Subcutaneous adipose tissue (tissue), 4 donors: ENCODE results near the gene DDX39A. TPM values are rescaled to one million over a fixed set of nuclear protein-coding genes. Genes with fewer than 3 reads are reported as not detected.

Source experiments
- total RNA-seq, 4 donors: library from RNA; depleted of rRNA; stranded (reverse); fragments of >200 nt; gene quantifications; one replicate each; pipeline ENCODE4 v1.1.0, GENCODE V29; 2016
- TF ChIP-seq, protein P1 (sequence below): fragments of 450-650 bp; IDR thresholded peaks from one replicate; pipeline ENCODE4 v1.5.1; 2016; ENCODE audit warnings: low read depth, mild to moderate bottlenecking, control low read depth, antibody characterized with exemption, moderate library complexity

The DDX39A gene
- total RNA-seq, 4 donors from 2014 or later, result 45.8 to 67.1 (median 56.7) TPM

GRCh38 chr19:14414926-14415690 is 4.0 kb downstream of the DDX39A start:
- TF ChIP-seq, protein P1, sequence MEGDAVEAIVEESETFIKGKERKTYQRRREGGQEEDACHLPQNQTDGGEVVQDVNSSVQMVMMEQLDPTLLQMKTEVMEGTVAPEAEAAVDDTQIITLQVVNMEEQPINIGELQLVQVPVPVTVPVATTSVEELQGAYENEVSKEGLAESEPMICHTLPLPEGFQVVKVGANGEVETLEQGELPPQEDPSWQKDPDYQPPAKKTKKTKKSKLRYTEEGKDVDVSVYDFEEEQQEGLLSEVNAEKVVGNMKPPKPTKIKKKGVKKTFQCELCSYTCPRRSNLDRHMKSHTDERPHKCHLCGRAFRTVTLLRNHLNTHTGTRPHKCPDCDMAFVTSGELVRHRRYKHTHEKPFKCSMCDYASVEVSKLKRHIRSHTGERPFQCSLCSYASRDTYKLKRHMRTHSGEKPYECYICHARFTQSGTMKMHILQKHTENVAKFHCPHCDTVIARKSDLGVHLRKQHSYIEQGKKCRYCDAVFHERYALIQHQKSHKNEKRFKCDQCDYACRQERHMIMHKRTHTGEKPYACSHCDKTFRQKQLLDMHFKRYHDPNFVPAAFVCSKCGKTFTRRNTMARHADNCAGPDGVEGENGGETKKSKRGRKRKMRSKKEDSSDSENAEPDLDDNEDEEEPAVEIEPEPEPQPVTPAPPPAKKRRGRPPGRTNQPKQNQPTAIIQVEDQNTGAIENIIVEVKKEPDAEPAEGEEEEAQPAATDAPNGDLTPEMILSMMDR, result no peak

GRCh38 chr19:14413693-14414181 is 5.4 kb downstream of the DDX39A start:
- TF ChIP-seq, protein P1, result no peak

DNA sequence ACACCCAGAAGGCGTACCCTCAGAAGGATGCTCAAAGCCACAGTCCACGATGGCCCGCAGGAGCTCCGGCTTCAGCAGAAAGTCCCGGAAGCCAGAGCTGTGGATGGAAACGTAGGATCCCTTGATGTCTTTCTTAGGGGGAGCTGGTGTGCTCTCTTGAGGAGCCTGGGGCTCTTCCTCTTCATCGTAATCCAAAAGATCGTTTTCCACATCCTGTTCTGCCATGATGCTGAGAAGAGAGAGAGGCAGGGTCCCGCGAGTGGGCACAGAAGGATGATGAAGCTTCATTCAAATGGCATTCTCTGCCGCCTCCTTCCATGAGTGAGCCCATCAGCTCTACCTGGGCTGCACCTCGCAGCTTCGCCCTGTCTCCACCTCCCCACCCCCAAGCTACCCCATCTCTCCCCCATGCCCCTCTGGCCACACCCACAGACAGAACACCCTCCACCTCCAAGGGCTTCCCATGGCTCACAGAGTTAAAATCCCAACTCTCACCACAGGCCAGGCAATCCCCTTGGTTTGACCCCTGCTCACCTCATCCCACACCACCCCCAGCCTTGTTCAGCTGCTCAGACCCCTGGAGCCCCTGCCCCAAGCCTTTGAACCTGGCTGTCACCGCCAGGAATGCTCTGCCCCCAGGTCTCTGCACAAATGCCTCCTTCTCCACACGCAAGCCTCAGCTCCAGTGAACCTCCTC is 6.0 kb downstream of the DDX39A start:
- TF ChIP-seq, protein P1, result no peak

- TF ChIP-seq, protein P1, result no peak
These were observed 6.7 kb downstream of the DDX39A start for GRCh38 chr19:14412324-14412995.

DNA sequence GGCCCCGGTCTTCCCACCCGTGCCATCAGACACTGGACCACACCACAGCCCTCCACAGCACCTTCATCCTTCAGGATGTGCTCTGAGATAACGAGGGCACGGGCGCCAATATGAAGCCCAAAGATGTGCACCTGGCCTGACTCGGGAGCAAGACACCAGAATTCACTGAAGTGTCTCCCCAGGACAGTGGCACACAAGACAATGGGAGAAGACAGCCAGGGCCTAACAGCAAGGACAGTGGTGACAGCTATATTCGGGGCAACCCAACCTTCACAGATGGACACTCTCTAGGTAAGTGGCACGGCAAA is 7.2 kb downstream of the DDX39A start:
- TF ChIP-seq, protein P1, result no peak

DNA sequence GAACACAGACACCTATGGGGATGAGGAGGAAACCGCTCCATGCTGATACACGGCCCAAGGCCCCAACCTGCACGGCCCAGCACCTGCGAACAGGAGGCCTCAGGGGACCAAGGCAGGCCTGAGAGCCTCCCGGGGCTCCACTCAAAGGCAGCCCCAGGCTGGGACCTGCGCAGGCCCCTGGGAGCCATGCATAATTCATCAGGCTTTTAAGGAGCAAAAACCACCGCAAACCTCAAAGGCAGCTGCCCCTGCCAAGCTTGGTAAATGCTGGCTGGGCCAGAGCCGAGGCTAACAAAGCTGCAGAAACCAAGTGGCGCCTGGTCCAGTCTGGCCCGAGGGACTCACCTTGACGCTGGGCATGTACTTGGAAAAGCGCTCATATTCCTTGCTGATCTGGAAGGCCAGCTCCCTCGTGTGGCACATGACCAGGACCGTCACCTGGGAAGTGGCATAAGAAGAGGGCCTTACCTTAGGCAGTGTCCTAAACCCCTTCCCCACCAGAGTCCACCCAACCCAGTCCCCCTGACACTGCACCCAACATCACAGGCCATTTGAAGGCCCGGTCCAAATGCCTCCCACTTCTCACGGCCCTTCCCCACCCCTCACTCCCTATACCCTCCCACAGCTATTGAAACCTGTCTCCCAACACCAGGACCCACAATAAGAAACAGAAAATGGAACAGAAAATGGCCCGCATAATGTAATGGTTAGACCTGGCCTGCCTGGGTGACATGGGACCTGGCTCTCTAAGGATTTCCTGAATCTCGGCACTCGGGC is 7.8 kb downstream of the DDX39A start:
- TF ChIP-seq, protein P1, result no peak
